ENCODE data around the gene LMX1B.

DNA sequence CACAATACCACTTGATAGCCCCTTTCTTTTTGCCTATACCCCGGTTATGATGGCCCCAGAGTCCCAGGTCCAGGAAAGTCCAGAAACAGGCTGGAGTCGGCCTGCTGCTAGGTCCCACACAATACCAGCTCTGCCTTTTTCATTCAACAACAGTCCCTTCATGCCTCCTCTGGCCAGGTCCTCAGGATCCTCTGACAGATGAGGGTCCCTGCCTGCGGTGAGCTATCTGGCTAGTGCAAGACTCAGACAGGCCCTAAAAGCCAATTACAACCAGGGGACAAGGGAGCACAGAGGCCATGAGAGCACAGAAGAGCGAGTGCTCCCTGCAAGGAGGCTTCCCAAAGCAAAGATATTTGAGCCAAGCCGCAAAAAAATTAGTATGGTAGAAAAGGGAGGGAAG is 106.3 kb downstream of the LMX1B start:
- TF ChIP-seq, protein P1, sequence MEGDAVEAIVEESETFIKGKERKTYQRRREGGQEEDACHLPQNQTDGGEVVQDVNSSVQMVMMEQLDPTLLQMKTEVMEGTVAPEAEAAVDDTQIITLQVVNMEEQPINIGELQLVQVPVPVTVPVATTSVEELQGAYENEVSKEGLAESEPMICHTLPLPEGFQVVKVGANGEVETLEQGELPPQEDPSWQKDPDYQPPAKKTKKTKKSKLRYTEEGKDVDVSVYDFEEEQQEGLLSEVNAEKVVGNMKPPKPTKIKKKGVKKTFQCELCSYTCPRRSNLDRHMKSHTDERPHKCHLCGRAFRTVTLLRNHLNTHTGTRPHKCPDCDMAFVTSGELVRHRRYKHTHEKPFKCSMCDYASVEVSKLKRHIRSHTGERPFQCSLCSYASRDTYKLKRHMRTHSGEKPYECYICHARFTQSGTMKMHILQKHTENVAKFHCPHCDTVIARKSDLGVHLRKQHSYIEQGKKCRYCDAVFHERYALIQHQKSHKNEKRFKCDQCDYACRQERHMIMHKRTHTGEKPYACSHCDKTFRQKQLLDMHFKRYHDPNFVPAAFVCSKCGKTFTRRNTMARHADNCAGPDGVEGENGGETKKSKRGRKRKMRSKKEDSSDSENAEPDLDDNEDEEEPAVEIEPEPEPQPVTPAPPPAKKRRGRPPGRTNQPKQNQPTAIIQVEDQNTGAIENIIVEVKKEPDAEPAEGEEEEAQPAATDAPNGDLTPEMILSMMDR (IDR thresholded peaks at IDR 0.05): no peak
- TF ChIP-seq POLR2AphosphoS5 (IDR thresholded peaks at IDR 0.05): no peak
- no peak for TF ChIP-seq POLR2A (IDR thresholded peaks at IDR 0.05)
- no peak for TF ChIP-seq EP300 (IDR thresholded peaks at IDR 0.05)

All from sigmoid colon (tissue), 4 donors.